K562 (cell line): ENCODE results near the gene RNF224. TPM values are rescaled to one million over a fixed set of nuclear protein-coding genes. Genes with fewer than 3 reads are reported as not detected.

ENCODE experiments used
- ETS1 ChIP-seq: conservative IDR thresholded peaks from 2 replicates; pipeline ENCODE4 v1.6.1; 2011; ENCODE audit warnings: low read depth, mild to moderate bottlenecking, low read length; ENCODE audit not compliant: control insufficient read depth
- ETV1 ChIP-seq: fragments of 450-650 bp; conservative IDR thresholded peaks from 2 replicates; pipeline ENCODE4 v1.6.1; 2016; ENCODE audit warnings: missing genetic modification characterization, control low read depth, low read depth, missing compliant biosample characterization
- HCFC1 ChIP-seq: IDR thresholded peaks from 2 replicates; pipeline ENCODE4 v1.6.1; 2012; ENCODE audit warnings: low read depth, low read length, improper control_type of control experiment
- MGA ChIP-seq: fragments of 450-650 bp; IDR thresholded peaks from 2 replicates; pipeline ENCODE4 v1.6.1; 2016; ENCODE audit warnings: mild to moderate bottlenecking, moderate library complexity
- NCOA1 ChIP-seq: fragments of 450-650 bp; IDR thresholded peaks from 2 replicates; pipeline ENCODE4 v1.6.1; 2016; ENCODE audit warnings: low read depth
- SIN3A ChIP-seq, 2 experiments: fragments of 150-350 bp in 1 of 2; IDR thresholded peaks; 2 replicates each; pipeline ENCODE4 v1.6.1; 2011 to 2016; ENCODE audit warnings: borderline replicate concordance in 2 of 2, low read depth in 2 of 2, low read length in 2 of 2, mild to moderate bottlenecking in 2 of 2, moderate library complexity in 2 of 2; ENCODE audit not compliant: control insufficient read depth in 1 of 2
- TAF1 ChIP-seq: IDR thresholded peaks from 2 replicates; pipeline ENCODE4 v1.6.1; 2011; ENCODE audit warnings: mild to moderate bottlenecking, low read length, moderate library complexity; ENCODE audit not compliant: insufficient read depth, control insufficient read depth, severe bottlenecking; ENCODE audit errors: extremely low read depth
- TBP ChIP-seq: optimal IDR thresholded peaks from 2 replicates; pipeline ENCODE3; 2011; ENCODE audit warnings: low read depth, low read length, improper control_type of control experiment
- UBTF ChIP-seq, 2 experiments: IDR thresholded peaks; 2 replicates each; pipeline ENCODE4 v1.6.1; 2012; ENCODE audit warnings: improper control_type of control experiment in 2 of 2, low read depth in 2 of 2, low read length in 2 of 2, borderline replicate concordance in 1 of 2
- polyA plus RNA-seq, 8 experiments: library from polyadenylated mRNA; depleted of rRNA in 4 of 8; stranded (reverse) in 5 of 8; unstranded in 3 of 8; fragments of >200 nt; fragmentation: Nextera tagmentation in 2 of 8; fragmentation: Illumina TruSeq in 1 of 8; extraction: Ambion mirVana in 2 of 8; extraction: Trizol in 1 of 8; gene quantifications; 2 replicates each; pipeline versions ENCODE4 v1.2.1 to v1.2.3, GENCODE V29; 2011 to 2014; ENCODE audit warnings: inconsistent platforms in 1 of 8, missing spikeins in 1 of 8
- total RNA-seq, 7 experiments: library from RNA; depleted of rRNA in 6 of 7; stranded (reverse); fragments of >200 nt in 6 of 7; fragmentation: Illumina TruSeq in 2 of 7; extraction: Trizol in 2 of 7; gene quantifications; 2 replicates each; pipeline versions ENCODE4 v1.2.1 to v1.2.3, GENCODE V29; 2011 to 2021; ENCODE audit warnings: low replicate concordance in 1 of 7

The RNF224 gene
- total and polyA plus RNA-seq, 9 of the 15 experiments (the other 6 are each of a cell fraction or from before 2014, with no cell fraction given): not detected

- TF ChIP-seq MGA (peak; percentile 44), UBTF (IDR thresholded peaks at IDR 0.05; ENCODE audit: borderline replicate concordance in 1 of 2, low read depth in 2 of 2, low read length in 2 of 2) (peak in 1 of 2 experiments; percentile 60; a peak in 1 of 4 replicates), ETS1 (0 out of 2 replicates have a peak, but pooled peaks have one; percentile 48), HCFC1 (0 out of 2 replicates have a peak, but pooled peaks have one; percentile 23), TAF1 (peak; percentile 28), SIN3A (IDR thresholded peaks at IDR 0.05; ENCODE audit: borderline replicate concordance in 2 of 2, control insufficient read depth in 1 of 2, low read depth in 2 of 2, low read length in 2 of 2) (peak; percentile 68 to 84; a peak in 2 of 4 replicates), TBP (peak; percentile 60), NCOA1 (peak; percentile 19; the same call in 1 of the 2 replicates), ETV1 (tag) (peak; percentile 54)
Measured at GRCh38 chr9:137217276-137218211, 9.8 kb upstream of the RNF224 start (continued).
